Ovary (tissue), 3 donors: ENCODE results near the gene HMBS.

Source experiments
- CTCF ChIP-seq, 3 donors: fragments of 450-650 bp in 2 of 3; fragments of 200-600 bp in 1 of 3; IDR thresholded peaks; one replicate each; pipeline versions ENCODE4 v1.5.1 to v1.8.0; 2016 to 2022; ENCODE audit warnings: antibody characterized with exemption in 3 of 3, mild to moderate bottlenecking in 1 of 3
- EP300 ChIP-seq: sonication (generic); formaldehyde crosslinking; IDR thresholded peaks from one replicate; pipeline ENCODE4 v1.6.1; 2017; ENCODE audit warnings: antibody characterized with exemption
- donor health status: DM: no; HTN: no; CAD: no.

GRCh38 chr11:119115484-119116234, 31.0 kb downstream of the HMBS start:
- TF ChIP-seq CTCF (IDR thresholded peaks at IDR 0.05): no peak
- TF ChIP-seq EP300: no peak
